Erythroblast (primary cell): ENCODE measurements around the gene LSR.

Experiments
- GATA1 ChIP-seq: IDR thresholded peaks from 2 replicates; pipeline ENCODE4 v1.6.1; 2011; ENCODE audit warnings: low read depth, mild to moderate bottlenecking, control low read depth, low read length, moderate library complexity
- POLR2A ChIP-seq: IDR thresholded peaks from 2 replicates; pipeline ENCODE4 v1.6.1; 2011; ENCODE audit warnings: mild to moderate bottlenecking, low read length

DNA sequence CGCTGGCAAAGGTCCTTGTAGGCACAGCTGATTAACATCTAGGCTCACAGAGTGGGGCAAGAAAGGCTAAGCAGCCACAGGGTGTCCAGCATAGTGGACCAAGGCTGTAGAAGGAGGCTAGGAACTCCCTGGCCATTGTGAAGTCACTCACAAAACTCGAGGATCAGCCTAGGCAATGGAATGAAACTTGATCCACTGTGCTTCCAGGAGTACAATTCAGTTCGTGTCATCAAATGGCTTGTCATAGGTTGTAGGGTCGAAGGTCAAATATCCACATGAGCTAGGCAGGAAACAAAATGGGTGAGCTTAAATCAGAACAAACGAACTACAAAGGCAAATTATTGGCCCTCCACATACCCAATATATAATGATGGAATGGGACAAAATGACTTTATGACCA lies 15.9 kb upstream of the LSR start:
- TF ChIP-seq POLR2A (no peak), GATA1 (no peak)
